Measurements from ENCODE around the gene SAMD4A.

GRCh38 chr14:54535646-54536045 is 31.3 kb upstream of the SAMD4A start:
- TF ChIP-seq CEBPB (IDR thresholded peaks at IDR 0.05) (no peak), EP300 (IDR thresholded peaks at IDR 0.05; ENCODE audit: borderline replicate concordance) (no peak), TCF12 (IDR thresholded peaks at IDR 0.05; ENCODE audit: low read depth) (no peak), FOXM1 (IDR thresholded peaks at IDR 0.05; ENCODE audit: borderline replicate concordance, low read depth) (no peak), YY1 (IDR thresholded peaks at IDR 0.05; ENCODE audit: low read depth) (no peak)

Measured in Ishikawa (cell line).